ENCODE measurements around the gene MAGI2. TPM values are rescaled to one million over a fixed set of nuclear protein-coding genes. Genes with fewer than 3 reads are reported as not detected.

The MAGI2 gene
- total RNA-seq, 6 experiments from 2014 or later = 1.2 to 4.0 (median 2.4) TPM

GRCh38 chr7:79495544-79496272, 42.2 kb upstream of the MAGI2 start:
- TF ChIP-seq POLR2A (IDR thresholded peaks at IDR 0.05) (no peak), CTCF (IDR thresholded peaks at IDR 0.05) (no peak)
- DNase-seq = no peak

DNA sequence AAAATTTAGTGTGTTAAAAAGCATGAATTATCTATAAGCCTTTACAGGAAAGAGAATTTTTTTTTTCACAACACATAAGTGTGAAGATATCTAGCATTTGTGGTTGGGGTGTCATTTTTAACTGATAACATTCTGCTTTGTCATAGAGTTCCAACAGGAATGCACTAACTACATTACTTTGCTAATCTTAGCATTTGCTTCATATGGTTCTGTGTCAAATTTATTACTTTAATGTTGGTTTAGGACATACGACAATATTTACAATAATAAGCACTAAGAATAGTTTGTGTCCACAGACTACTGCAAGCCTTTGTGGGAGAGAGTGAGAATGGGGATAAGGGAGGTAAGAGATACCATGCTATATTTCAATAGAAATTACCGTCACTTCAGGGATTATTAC, 40.6 kb upstream of the MAGI2 start:
- ATAC-seq = no peak
- H3K4me3 ChIP-seq = no peak overlapping the region
- H3K36me3 ChIP-seq = no peaks in the 10 kb centered on the region
- DNase-seq = no peak
- no peaks in the 10 kb centered on the region for H3K27me3 ChIP-seq
- H3K4me1 ChIP-seq = peaks cover 0 to 2% (median 0%) of the 10 kb centered on the region in 4 donors
- no peak overlapping the region for H3K27ac ChIP-seq
- 88% methylated on average over 2 of the region's 2 CpGs for WGBS (ENCODE audit: insufficient coverage, low coverage, low lambda C conversion rate, missing lambda C conversion rate)
- intact Hi-C loops (cut with DNase I) = no loop called here
- TF ChIP-seq POLR2A (IDR thresholded peaks at IDR 0.05) (no peak), CTCF (IDR thresholded peaks at IDR 0.05) (no peak)
- no peaks in the 10 kb centered on the region for H3K9me3 ChIP-seq

More at GRCh38 chr7:79495544-79496272, 42.2 kb upstream of the MAGI2 start:
- intact Hi-C loops (cut with DNase I) = no loop called here
- ATAC-seq = no peak
- Histone ChIP-seq H3K4me3 (no peak overlapping the region), H3K36me3 (no peaks in the 10 kb centered on the region), H3K9me3 (no peaks in the 10 kb centered on the region), H3K4me1 (no peaks in the 10 kb centered on the region), H3K27me3 (no peaks in the 10 kb centered on the region), H3K27ac (no peak overlapping the region)
- 85% methylated on average over 6 of the region's 6 CpGs for WGBS (ENCODE audit: insufficient coverage, low coverage, low lambda C conversion rate, missing lambda C conversion rate)

- Histone ChIP-seq H3K9me3 (no peaks in the 10 kb centered on the region), H3K4me1 (peaks cover 0 to 3% (median 0%) of the 10 kb centered on the region in 4 donors), H3K36me3 (no peaks in the 10 kb centered on the region), H3K27me3 (no peaks in the 10 kb centered on the region), H3K27ac (no peak overlapping the region), H3K4me3 (no peak overlapping the region)
- no peak for TF ChIP-seq CTCF (IDR thresholded peaks at IDR 0.05)
- TF ChIP-seq POLR2A (IDR thresholded peaks at IDR 0.05) = no peak
- DNase-seq (no peak), ATAC-seq (no peak)
- intact Hi-C loops (cut with DNase I) = no loop called here
Observed at GRCh38 chr7:79489371-79489770, 35.9 kb upstream of the MAGI2 start.

GRCh38 chr7:79478386-79478785, 24.9 kb upstream of the MAGI2 start:
- H3K9me3 ChIP-seq = no peaks in the 10 kb centered on the region
- 81% methylated on average over 3 of the region's 3 CpGs for WGBS (ENCODE audit: insufficient coverage, low coverage, low lambda C conversion rate, missing lambda C conversion rate)

More at GRCh38 chr7:79478386-79478785, 24.9 kb upstream of the MAGI2 start:
- no peaks in the 10 kb centered on the region for H3K36me3 ChIP-seq
- ATAC-seq (no peak), DNase-seq (no peak)
- H3K4me1 ChIP-seq = no peaks in the 10 kb centered on the region
- no peaks in the 10 kb centered on the region for H3K27me3 ChIP-seq
- no peak overlapping the region for H3K27ac ChIP-seq
- intact Hi-C loops (cut with DNase I) = no loop called here
- no peak overlapping the region for H3K4me3 ChIP-seq
- TF ChIP-seq CTCF (IDR thresholded peaks at IDR 0.05) (no peak), POLR2A (IDR thresholded peaks at IDR 0.05) (no peak)
